IPS-20b (cell line): Measurements from ENCODE around the gene VEGFB.
A peak's percentile ranks its signal among the peaks of the same experiment; 100 is the strongest.

Experiments
- H3K27ac ChIP-seq: one replicate; pipeline ENCODE4 v1.5.1; 2013; ENCODE audit warnings: low read length
- H3K27me3 ChIP-seq: 2 replicates; pipeline ENCODE4 v1.6.1; 2013; ENCODE audit warnings: mild to moderate bottlenecking, low read length, inconsistent platforms; ENCODE audit not compliant: insufficient read depth
- H3K36me3 ChIP-seq: 2 replicates; pipeline ENCODE4 v1.6.1; 2013; ENCODE audit warnings: low read depth, mild to moderate bottlenecking, inconsistent platforms, low read length, moderate library complexity; ENCODE audit not compliant: insufficient read depth
- H3K4me1 ChIP-seq: 2 replicates; pipeline ENCODE4 v1.6.1; 2013; ENCODE audit warnings: mild to moderate bottlenecking, control low read depth, inconsistent platforms, low read length, moderate library complexity; ENCODE audit not compliant: insufficient read depth
- H3K4me3 ChIP-seq: 2 replicates; pipeline ENCODE4 v1.5.1; 2013; ENCODE audit warnings: mild to moderate bottlenecking, low read length, inconsistent platforms
- H3K9ac ChIP-seq: 2 replicates; pipeline ENCODE4 v1.6.1; 2013; ENCODE audit warnings: low read depth, mild to moderate bottlenecking, inconsistent platforms, low read length, moderate library complexity
- H3K9me3 ChIP-seq: 2 replicates; pipeline ENCODE4 v1.6.1; 2013; ENCODE audit warnings: mild to moderate bottlenecking, low read depth, low read length, inconsistent platforms; ENCODE audit not compliant: insufficient read depth

Gene VEGFB

GRCh38 chr11:64261556-64262080 lies 27.2 kb downstream of the VEGFB start:
- no peak overlapping the region for H3K9ac ChIP-seq
- H3K27me3 ChIP-seq: no peaks in the 10 kb centered on the region
- H3K9me3 ChIP-seq: no peaks in the 10 kb centered on the region
- H3K4me3 ChIP-seq: no peak overlapping the region
- peaks cover 85% of the 10 kb centered on the region for H3K36me3 ChIP-seq
- H3K27ac ChIP-seq: no peak overlapping the region
- H3K4me1 ChIP-seq: peaks cover 3% of the 10 kb centered on the region; the same call in 1 of the 2 replicates

- Histone ChIP-seq H3K36me3 (peaks cover 89% of the 10 kb centered on the region), H3K4me3 (no peak overlapping the region), H3K4me1 (peaks cover 3% of the 10 kb centered on the region; the same call in 1 of the 2 replicates), H3K27me3 (no peaks in the 10 kb centered on the region), H3K27ac (no peak overlapping the region), H3K9me3 (no peaks in the 10 kb centered on the region), H3K9ac (no peak overlapping the region)
Measured at GRCh38 chr11:64262271-64263002, 28.1 kb downstream of the VEGFB start.

GRCh38 chr11:64263021-64263946 lies 28.9 kb downstream of the VEGFB start:
- H3K4me3 ChIP-seq: no peak overlapping the region
- peaks cover 3% of the 10 kb centered on the region; the same call in 1 of the 2 replicates for H3K4me1 ChIP-seq
- no peak overlapping the region for H3K9ac ChIP-seq
- H3K9me3 ChIP-seq: no peaks in the 10 kb centered on the region
- no peaks in the 10 kb centered on the region for H3K27me3 ChIP-seq
- H3K36me3 ChIP-seq: peaks cover 86% of the 10 kb centered on the region
- no peak overlapping the region for H3K27ac ChIP-seq

- Histone ChIP-seq H3K27ac (no peak overlapping the region), H3K36me3 (peaks cover 80% of the 10 kb centered on the region), H3K4me3 (no peak overlapping the region), H3K9ac (no peak overlapping the region), H3K27me3 (no peaks in the 10 kb centered on the region), H3K4me1 (peaks cover 6% of the 10 kb centered on the region), H3K9me3 (no peaks in the 10 kb centered on the region)
Measured at GRCh38 chr11:64263947-64264317, 29.5 kb downstream of the VEGFB start.

- Histone ChIP-seq H3K4me1 (peaks cover 7% of the 10 kb centered on the region), H3K36me3 (peaks cover 75% of the 10 kb centered on the region), H3K4me3 (no peak overlapping the region), H3K9ac (no peak overlapping the region), H3K27ac (no peak overlapping the region), H3K9me3 (no peaks in the 10 kb centered on the region), H3K27me3 (no peaks in the 10 kb centered on the region)
Measured at GRCh38 chr11:64264371-64264852, 30.0 kb downstream of the VEGFB start.

- Histone ChIP-seq H3K4me1 (peaks cover 7% of the 10 kb centered on the region), H3K9me3 (no peaks in the 10 kb centered on the region), H3K27me3 (no peaks in the 10 kb centered on the region), H3K9ac (no peak overlapping the region), H3K27ac (no peak overlapping the region), H3K4me3 (no peak overlapping the region), H3K36me3 (peaks cover 64% of the 10 kb centered on the region)
Measured at GRCh38 chr11:64265176-64266160, 31.1 kb downstream of the VEGFB start.

GRCh38 chr11:64266339-64266738 lies 32.0 kb downstream of the VEGFB start:
- H3K27ac ChIP-seq: no peak overlapping the region
- H3K27me3 ChIP-seq: no peaks in the 10 kb centered on the region
- no peaks in the 10 kb centered on the region for H3K9me3 ChIP-seq
- H3K4me1 ChIP-seq: peaks cover 7% of the 10 kb centered on the region
- H3K36me3 ChIP-seq: peaks cover 56% of the 10 kb centered on the region
- no peak overlapping the region for H3K4me3 ChIP-seq
- H3K9ac ChIP-seq: no peak overlapping the region

GRCh38 chr11:64267207-64267945 lies 33.0 kb downstream of the VEGFB start:
- peaks cover 7% of the 10 kb centered on the region for H3K4me1 ChIP-seq
- H3K4me3 ChIP-seq: no peak overlapping the region
- H3K9me3 ChIP-seq: no peaks in the 10 kb centered on the region
- H3K27me3 ChIP-seq: no peaks in the 10 kb centered on the region
- H3K9ac ChIP-seq: no peak overlapping the region
- H3K27ac ChIP-seq: no peak overlapping the region
- H3K36me3 ChIP-seq: peaks cover 45% of the 10 kb centered on the region

- H3K27me3 ChIP-seq: no peaks in the 10 kb centered on the region
- peak overlapping the region; percentile 25 for H3K27ac ChIP-seq
- H3K9me3 ChIP-seq: no peaks in the 10 kb centered on the region
- peaks cover 6% of the 10 kb centered on the region for H3K4me1 ChIP-seq
- peaks cover 36% of the 10 kb centered on the region for H3K36me3 ChIP-seq
- peak overlapping the region; percentile 90; the same call in 1 of the 2 replicates for H3K9ac ChIP-seq
- H3K4me3 ChIP-seq: peak overlapping the region; percentile 81
Measured at GRCh38 chr11:64268025-64268892, 33.9 kb downstream of the VEGFB start.
